ENCODE measurements around the gene UFM1.
"Not testable (repeated sequence)": the region's sequence is repeated elsewhere in the genome, so short reads cannot be mapped to it uniquely, and the experiment has no call there.

UFM1 gene

GRCh38 chr13:38349390-38350113 is at the start of gene UFM1:
TSS of gene UFM1 (plus strand) at chr13:38349851. CDS start at chr13:38349920, 69 bp downstream.
- DNase-seq, result peak; percentile 93

DNA sequence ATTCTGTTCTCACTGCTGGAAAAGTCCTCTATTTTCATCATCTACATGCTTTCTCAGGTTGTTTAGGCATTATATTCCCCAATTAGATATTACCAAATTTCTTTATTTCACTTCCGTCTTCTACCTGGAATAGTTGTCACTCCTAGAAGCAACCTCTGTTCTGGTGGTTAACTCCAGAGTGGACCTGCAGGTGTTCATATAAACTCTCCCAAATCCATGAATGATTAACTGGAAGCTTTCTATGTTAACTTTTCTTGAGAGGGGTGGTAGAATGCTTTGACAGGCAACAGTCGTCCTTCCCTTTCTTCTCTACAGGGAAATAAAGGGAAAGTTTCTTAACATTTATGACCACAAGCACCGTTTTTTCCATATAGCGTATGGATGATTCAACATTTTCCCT is 48.4 kb upstream of the UFM1 start:
- DNase-seq, result no peak

- no peak for DNase-seq
Measured at GRCh38 chr13:38303816-38304320, 45.8 kb upstream of the UFM1 start.

DNA sequence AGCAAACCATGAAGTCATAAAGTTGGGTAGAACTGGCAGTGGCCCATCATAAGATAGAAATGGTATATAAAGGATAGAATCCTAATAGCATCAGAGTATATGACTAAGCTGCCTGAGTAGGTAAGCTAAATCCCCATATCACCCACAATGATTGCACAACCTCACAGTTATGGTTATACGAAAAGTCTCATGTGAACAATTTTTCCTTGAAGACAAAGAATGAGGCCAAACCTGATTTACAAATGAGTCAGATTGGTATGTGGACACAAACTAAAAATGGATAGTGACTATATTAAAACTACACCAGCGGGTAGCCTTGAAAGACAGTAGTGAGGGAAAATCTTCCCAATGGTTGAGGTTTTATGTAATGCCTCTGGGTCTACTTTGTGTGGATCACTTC is 40.9 kb upstream of the UFM1 start:
- DNase-seq, result no peak

- DNase-seq, result no peak
Measured at GRCh38 chr13:38309397-38309796, 40.3 kb upstream of the UFM1 start.

DNA sequence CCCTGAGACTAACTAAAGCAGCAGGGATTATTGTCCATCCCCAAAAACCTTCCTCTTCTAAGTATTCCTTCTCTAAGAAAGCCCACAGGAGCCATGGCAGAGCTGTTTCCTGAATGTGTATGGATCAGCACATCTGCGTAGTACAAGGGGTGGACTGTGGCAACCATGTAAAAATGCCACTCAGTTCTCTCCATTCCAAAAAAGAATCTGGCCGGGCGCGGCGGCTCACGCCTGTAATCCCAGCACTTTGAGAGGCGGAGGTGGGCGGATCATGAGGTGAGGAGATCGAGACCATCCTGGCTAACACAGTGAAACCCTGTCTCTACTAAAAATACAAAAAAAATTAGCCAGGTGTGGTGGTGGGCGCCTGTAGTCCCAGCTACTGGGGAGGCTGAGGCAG is 38.5 kb upstream of the UFM1 start:
- not testable (repeated sequence) for DNase-seq

DNA sequence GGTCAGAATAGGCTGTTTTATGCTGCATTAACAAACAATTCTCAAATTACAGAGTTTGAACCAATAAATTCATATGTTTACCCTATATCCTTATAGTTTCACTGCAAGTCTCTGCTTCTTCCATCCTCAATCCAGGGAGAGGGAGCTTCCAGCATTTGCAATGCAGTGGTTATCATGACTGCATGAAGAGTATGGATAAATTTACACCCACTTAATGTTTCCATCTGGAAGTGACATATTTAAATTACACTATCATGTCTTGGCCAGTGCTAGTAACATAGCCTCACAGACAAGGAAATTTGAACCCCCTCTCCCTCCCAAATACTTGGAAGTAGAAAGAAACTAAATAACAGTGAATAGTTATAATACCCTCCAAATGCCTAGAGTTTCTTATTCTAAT is 33.5 kb upstream of the UFM1 start:
- no peak for DNase-seq

DNA sequence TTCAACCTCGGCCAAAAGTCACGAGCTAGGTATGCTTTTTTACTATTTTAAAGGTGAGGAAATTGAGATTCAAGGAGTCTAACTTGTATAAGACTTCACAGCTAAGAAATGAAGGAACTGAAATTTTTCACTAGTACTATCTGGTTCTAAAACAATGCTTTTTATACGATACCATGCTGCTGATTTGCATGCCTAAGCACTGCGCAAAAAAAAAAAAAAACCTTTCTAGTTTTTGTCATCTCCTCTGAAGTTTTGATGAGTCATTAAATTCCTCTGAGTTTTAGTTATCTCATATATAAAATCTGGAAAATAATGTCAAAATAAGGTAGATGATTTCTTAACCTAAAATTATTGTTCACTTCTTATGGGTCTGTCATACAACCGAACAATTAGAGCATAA is 28.0 kb upstream of the UFM1 start:
- DNase-seq, result no peak

DNA sequence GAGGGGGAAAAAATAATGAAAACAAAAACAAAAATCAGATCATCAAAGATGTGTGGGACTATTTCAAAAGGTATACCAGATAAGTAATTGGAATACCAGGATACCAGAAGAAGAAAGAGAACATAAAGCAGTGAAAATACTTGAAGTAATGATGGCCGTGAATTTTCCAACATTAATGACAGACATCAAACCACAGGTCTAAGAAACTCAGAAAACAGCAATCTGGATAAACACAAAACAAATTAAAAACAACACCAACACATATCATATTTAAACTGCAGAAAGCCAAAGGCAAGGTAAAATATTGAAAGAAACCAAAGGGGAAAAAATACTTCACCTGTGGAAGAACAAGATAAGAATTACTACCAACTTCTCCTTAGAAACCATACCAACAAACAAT is 24.2 kb upstream of the UFM1 start:
- no peak for DNase-seq

DNA sequence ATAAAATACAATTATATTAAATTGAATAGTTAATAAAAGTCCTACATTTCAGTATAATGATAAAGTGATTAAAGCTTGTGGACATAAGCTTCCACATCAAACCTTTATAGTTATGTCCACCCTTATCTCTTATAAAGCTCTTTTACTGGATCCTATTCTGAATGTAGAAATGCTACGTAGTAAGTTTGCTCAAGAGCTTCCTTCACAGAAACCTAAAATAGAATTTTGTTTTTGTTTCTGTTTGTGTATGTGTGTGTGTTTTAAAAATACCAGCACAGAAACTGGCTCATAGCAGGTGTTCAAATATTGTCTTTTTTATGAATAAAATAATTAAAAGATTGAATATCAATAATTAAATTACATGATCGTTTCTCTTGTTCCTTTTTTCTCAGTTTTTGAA is 21.0 kb upstream of the UFM1 start:
- DNase-seq, result no peak

- no peak for DNase-seq
Measured at GRCh38 chr13:38334845-38335244, 14.8 kb upstream of the UFM1 start.

- DNase-seq, result no peak
Measured at GRCh38 chr13:38338089-38338488, 11.6 kb upstream of the UFM1 start.

GRCh38 chr13:38340624-38341023 is 9.0 kb upstream of the UFM1 start:
- DNase-seq, result no peak

DNA sequence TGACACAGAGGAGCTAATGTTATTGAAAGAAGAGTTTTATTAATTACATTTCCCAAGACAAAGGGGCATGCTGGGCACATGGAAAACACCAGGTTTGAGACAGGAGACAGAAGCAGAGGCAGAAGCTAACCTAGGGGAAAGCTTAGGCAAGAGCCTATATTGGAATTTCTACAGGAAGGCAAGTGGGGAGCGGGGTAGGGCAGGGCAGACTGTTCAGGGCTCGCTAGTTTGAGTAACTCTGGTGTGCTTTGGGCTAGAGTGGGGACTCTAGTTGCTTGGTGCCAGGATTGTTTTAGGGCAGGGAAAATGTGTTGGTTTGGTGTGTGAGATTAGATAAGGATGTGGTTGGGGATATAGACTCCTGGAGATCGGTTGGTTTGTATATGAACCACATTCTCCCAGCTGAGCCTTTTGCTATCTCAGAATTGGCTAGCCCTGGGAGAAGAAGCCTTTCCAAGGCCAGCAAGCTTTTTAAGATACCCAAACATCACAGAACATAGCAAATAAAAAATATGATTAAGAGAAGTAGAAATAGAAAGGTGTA is 8.4 kb upstream of the UFM1 start:
- no peak for DNase-seq

GRCh38 chr13:38346764-38347163 is 2.9 kb upstream of the UFM1 start:
- DNase-seq, result no peak

DNA sequence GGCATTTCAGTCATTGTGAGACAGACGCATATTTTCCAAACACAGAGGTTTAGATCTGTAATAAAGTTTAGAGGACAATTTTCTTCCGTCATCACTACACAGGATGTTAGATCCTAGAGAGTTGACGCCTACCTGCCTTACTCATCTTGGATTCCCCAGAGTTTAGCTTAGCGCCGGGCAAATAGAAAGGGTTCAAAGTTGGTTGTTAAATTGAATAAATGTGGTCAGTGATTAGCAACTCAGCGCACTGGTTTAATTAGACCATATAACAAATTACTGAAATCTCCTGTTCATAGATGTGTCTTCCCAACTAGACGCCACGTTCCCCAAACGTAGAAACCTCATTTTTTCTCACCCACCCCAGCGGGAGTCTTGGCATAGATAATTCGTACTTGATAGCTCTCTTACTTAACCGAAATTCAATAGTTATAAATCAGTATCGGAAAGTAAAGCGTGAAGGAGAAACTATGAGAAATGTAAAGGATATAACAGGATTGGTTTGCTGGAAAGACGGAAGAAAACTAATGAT is 726 bp upstream of the UFM1 start:
- DNase-seq, result no peak

- peak; percentile 51 for DNase-seq
Measured at GRCh38 chr13:38350114-38350617, 515 bp downstream of the UFM1 start.

GRCh38 chr13:38355595-38356119 is 6.0 kb downstream of the UFM1 start:
- DNase-seq, result no peak

DNA sequence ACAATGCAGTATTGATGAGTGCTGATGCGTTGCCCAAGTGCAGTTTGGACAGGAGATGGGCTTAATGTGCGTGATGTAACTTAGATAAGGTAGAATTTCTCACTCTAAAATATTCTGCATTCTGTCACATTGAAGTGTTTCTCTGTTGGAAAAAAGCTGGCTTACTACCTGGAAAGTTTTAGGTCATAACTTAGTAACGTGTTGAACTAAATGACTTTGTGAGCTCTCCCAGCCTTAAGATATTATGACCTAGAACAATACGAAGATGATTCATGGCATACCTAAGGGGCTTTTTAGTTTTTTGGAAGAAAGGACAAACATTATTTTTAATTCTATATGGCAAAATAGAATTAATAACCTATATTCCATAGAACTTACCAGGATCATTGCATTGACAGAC is 9.0 kb downstream of the UFM1 start:
- no peak for DNase-seq

- no peak for DNase-seq
Measured at GRCh38 chr13:38361542-38362262, 12.1 kb downstream of the UFM1 start.

GRCh38 chr13:38363219-38363618 is 13.6 kb downstream of the UFM1 start:
- no peak for DNase-seq

DNA sequence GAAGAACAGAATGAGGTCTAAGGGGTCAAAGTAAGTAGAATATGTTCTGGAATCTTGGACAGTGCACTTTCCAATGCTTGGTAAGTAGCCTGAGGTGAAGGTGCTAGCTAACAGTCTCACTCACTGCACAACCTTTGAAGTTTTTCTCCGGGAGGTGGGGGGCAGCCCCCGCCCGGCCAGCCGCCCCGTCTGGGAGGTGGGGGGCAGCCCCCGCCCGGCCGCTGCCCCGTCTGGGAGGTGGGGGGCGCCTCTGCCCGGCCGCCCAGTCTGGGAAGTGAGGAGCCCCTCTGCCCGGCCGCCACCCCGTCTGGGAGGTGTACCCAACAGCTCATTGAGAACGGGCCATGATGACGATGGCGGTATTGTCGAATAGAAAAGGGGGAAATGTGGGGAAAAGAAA is 14.1 kb downstream of the UFM1 start:
- not testable (repeated sequence) for DNase-seq

DNA sequence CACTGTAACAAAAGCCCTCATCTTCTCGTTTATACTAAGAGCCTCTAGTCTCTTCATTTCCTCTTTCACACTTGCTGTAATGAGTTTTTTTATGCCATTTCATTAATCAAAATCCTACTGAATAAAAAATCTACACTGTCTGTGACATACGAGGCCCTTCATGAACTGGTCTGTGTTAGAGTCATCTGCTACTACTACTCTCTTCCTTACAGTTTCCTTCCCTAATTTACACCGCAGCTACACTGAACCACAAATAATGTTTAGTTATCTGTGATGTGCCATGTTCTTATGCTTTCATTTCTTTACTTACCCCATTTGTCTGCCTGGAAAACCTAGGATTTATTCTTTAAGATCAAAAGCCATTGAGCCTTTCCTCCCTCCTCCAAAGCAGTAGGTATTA is 16.0 kb downstream of the UFM1 start:
- DNase-seq, result no peak
